HG03175 (cell line): ENCODE measurements around the gene DIPK1A.
A peak's percentile ranks its signal among the peaks of the same experiment; 100 is the strongest.

Experiments
- ATAC-seq: cut with Tn5 transposase; IDR thresholded peaks from one replicate; pipeline ENCODE4 v1.9.1; 2021; ENCODE audit warnings: mild to moderate bottlenecking, moderate library complexity; ENCODE audit not compliant: unreplicated experiment

DIPK1A gene

GRCh38 chr1:92956254-92957029 is 4.8 kb downstream of the DIPK1A start:
- ATAC-seq, result no peak

- ATAC-seq, result peak; percentile 78
These were observed 7.8 kb downstream of the DIPK1A start for GRCh38 chr1:92953491-92953890.

DNA sequence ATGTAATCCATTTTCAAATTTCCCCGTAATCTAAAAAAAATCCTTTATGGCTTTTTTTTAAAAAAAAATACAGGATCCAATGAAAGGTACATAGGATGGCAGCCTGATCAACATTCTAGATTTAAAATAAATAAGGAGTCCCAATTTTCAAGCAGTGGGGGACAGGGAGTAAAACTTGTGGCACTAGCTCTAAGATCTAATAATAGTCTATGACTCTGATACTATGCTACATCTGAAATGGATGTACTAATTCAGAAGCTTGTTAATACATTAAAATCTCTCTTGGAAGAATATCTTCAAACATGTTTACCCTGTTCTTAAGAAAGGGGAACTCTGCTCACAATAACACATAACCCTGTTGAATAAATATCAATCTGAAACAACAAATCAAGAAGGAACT is 8.5 kb downstream of the DIPK1A start:
- ATAC-seq, result no peak

DNA sequence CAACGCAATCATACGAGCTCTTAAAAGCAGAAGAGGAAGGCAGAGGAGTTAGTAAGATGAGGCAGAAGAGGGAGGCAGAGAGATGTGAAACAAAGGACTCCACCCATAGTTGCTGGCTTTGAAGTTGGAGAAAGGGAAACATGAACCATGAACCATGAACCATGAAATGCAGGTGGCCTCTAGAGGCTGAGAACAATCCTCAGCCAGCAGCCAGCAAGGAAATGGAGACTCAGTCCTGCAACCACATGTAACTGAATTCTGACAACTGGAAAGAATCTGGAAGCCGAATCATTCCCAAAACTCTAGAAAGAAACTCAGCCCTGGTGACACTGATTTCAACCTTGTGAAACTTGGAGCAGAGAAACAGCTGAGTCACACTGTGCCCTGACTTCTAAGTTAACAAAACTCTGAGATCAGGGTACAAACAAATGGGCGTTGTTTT is 10.1 kb downstream of the DIPK1A start:
- ATAC-seq, result peak; percentile 47

DNA sequence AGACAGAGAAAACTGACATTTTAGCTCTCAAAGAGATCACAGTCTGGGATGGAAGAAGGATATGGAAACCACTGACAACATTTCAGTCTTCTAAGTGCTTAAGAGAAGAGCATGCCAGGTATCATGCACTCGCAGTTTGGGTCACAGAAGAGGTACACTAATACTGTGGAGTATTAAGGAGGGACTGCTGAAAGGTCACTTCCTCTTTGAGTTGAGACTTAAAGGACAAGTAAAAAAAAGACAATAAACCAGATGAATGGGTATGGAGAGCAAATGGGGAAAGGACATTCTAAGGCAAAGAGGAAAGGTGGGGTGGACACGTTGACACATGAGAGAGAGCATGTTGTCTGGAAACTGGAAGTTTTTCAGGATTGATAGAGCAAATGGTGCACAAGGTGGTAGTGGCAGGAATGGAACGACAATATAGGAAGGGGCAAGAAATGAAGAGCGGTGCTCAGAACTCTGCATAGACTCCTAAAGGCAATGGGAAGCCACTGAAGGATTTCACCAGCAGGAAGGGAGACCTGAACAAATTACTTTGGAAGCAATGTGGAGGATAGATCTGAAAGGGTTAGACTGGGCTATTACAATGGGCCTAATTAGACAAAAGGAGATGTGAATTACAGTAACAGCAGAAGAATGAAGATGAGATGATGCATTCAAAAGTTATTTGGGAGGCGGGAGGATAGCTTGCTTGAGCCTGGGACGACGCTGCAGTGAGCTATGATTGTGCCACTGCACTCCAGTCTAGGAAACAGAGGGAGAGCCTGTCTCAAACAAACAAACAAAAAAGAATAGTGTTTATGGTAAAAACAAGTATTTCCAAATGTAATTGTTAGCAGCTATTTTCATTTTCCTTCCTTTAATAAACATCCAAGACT is 11.1 kb downstream of the DIPK1A start:
- peak; percentile 34 for ATAC-seq

DNA sequence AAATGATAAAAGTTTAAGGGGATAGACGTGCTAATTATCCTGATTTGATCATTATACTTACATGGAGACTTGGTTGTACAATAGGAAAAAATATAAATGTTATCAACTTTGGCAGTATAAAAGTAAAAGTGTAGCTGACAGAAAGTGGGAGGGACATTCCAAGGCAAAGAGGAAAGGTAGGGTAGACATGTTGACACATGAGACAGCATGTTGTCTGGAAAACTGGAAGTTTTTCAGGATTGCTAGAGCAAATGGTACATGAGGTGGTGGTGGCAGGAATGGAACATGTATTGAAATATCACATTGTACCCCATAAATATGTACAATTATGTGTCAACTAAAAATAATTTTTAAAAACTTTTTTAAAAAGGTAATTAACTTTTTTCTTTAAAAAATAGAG is 13.2 kb downstream of the DIPK1A start:
- ATAC-seq, result no peak

- no peak for ATAC-seq
These were observed 15.5 kb downstream of the DIPK1A start for GRCh38 chr1:92945748-92946270.

- ATAC-seq, result peak; percentile 54
These were observed 16.1 kb downstream of the DIPK1A start for GRCh38 chr1:92944901-92945747.

DNA sequence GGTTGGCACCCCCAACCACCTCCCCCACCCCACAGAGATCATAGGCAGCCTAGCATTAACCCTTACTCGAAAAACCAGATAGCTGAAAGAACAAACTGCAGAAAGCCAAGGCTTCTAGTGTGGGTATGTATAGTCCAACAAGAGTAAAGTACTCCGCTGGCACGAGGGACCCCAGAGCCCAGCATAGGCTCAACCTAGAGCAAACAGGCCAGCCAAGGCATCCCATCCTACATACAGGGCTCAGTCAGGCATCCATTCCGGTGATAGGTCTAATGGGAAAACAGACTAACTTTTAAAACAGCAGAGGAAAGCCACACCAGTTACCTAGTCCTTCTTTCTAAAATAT is 17.8 kb downstream of the DIPK1A start:
- ATAC-seq, result no peak

DNA sequence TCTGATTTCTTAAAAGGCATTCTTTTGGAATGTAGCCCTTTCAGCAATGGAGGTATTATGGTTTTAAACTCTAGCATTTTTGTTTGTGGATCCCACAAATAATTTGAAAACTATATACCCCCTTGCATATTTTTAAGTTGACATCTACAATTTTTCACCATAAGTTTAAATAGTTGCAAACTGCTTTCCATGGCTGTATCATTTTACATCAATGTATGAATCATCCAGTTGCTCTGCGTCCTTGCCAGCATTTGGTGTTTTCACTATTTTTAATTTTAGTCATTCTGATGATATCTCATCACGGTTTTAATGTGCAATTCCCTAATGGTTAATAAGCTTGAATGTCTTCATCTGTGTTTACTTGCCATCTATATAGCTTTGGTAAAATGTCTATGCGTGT is 20.7 kb downstream of the DIPK1A start:
- no peak for ATAC-seq

DNA sequence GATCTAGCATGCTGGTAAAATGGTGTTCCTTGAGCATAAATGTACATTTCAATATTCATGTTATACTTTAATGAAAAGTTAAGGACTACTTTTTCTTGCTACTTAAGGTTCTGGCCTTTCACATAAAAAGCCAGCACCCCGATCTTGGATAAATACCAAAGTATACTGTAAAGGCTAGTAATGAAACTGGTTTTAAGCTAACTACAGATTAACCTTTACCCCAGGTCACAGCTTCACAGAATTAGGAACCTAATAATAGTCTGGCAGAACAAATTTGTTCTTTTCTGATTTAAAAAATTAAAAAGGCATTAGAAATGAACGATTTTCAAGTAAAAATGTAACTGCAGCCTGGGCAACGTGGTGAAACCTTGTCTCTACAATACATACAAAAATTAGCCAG is 23.5 kb downstream of the DIPK1A start:
- ATAC-seq, result no peak

DNA sequence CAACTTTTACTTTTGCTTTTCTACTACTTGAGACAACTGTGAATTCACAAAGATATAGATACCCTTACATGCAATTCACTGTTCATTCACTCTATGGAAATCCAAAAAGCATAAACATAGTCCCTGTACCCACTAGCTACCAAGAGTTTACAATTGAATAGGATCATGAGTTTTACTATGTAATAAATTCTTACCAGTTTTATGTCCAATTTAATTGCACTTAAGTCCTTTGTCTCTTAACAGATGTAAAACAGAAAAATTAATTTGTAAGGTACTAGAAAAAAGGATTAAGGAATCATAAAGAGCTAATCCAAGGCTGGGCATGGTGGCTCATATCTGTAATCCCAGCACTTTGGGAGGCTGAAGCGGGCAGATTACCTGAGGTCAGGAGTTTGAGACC is 24.4 kb downstream of the DIPK1A start:
- no peak for ATAC-seq

GRCh38 chr1:92934395-92935378 is 26.6 kb downstream of the DIPK1A start:
- ATAC-seq, result no peak

DNA sequence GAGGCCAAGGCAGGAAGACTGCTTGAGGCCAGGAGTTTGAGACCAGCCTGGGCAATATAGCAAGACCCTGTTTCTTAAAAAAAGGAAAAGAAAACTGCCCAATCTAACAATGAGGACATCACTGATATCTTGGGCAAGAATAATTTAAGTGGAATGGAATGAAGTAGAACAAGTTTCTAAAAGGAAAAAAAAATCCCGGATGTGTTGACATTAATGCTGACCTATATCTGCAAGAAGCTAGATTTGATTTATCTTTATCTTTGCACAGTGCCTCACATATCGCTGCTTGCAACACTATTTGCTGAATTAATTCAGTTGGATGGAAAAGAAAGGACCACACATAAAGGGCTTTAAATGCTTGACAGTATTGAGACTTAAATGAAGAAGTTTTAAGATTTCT is 27.8 kb downstream of the DIPK1A start:
- ATAC-seq, result no peak

DNA sequence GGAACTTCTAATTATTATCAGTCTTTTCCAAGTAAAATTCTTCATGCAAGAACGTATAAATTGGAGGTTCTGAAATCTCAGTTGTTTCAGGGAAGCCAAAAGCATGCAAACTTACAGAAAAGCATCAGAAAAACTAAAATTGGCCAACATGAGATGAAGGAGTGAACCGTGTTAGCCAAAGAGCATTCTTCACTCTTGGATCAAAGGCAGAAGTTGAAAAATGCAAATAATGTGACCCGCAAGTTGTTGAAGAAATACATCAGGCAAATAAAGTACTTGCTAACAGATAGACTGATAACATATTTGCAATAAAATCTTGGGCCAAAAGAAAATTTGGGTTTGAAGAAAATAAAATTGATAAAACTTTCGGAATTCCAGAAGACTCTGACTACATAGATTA is 29.6 kb downstream of the DIPK1A start:
- ATAC-seq, result no peak

GRCh38 chr1:92929461-92929860 is 31.8 kb downstream of the DIPK1A start:
- ATAC-seq, result no peak

DNA sequence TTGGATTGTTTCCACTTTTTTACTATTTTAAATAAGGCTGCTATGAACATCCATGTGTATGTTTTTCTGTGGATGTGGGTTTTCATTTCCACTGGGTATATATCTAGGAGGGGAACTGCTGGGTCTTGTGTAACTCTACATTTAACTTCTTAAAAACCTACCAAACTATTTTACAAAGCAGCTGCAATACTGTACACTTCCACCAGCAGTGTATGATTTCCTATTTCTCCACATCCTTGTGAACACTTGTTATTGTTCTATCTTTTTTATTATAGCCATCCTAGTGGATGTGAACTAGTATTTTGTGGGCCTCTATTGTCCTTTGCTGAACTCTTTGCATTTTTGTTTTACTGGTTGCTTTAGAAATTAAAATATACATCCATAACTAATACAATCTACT is 33.4 kb downstream of the DIPK1A start:
- ATAC-seq, result no peak

GRCh38 chr1:92926873-92927272 is 34.4 kb downstream of the DIPK1A start:
- ATAC-seq, result no peak

GRCh38 chr1:92924501-92924900 is 36.8 kb downstream of the DIPK1A start:
- no peak for ATAC-seq

GRCh38 chr1:92923664-92924063 is 37.6 kb downstream of the DIPK1A start:
- no peak for ATAC-seq
